DLD1 (cell line): ENCODE results near the gene AJUBA.
"Not testable (repeated sequence)": the region's sequence is repeated elsewhere in the genome, so short reads cannot be mapped to it uniquely, and the experiment has no call there.

Source experiments
- in situ Hi-C: cut with HindIII; loops from 2 replicates; pipeline ENCODE4 v1.10.0; 2017; ENCODE audit warnings: low sequenced_read_pairs

AJUBA gene

DNA sequence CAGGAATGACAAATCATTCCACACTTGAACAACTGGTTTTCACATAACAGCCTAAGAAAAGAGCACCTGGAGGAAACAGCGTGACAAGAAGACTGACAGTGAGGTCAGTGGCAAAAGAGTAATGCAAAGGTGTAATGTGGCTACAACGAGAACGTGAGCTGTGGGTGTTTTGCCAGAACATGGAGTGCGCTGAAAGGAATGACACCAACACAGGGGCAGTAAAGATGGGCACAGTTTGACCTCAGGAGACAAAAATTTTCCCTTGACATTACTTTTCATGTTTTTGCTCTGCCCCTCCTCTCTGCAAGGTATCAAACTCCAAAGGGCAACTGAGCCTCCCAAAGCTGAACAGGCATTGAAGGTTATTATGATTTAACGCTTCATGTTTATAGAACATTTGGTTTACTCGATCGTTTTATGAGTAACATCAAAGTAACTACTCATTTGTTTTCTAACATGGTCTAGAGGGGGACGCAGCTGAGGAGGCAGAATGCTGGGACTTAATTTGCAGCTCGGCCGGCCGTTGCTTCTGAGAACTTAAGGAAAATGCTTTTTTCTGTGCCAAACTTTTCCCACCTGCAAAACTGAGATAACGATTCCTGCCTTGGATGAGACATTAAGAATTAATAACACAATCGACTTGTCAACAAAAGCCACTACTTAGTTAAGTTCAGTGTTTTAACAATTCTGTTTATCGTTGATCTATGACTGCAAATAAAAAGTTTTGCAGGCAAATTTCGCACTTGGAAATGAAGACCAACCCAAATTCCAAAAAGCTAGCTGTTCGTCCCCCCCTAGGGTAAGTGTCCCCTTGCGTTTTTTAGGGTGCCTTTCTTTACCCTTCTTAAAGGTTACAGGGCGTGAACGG, 26.4 kb downstream of the AJUBA start:
- in situ Hi-C loops = no loop called here

DNA sequence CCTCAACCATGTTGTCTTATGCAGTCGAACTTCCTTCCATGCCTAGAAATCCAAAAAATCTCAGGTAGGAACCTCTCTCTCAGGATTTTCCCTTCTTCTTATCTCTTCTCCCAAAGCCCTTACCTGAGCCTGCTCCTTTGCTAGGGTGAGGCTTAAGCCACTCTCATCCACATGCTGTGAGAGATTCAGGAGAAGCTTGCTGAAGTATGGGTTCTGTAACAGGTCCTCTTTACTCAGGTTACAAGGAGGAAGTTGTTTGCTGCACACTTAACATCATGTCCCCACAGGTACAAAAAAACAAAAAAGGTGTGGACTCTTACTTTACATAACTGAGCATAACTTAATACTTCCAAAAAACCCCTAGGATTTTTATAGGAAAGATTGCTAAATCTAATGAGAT, 29.9 kb downstream of the AJUBA start:
- in situ Hi-C loops = no loop called here

DNA sequence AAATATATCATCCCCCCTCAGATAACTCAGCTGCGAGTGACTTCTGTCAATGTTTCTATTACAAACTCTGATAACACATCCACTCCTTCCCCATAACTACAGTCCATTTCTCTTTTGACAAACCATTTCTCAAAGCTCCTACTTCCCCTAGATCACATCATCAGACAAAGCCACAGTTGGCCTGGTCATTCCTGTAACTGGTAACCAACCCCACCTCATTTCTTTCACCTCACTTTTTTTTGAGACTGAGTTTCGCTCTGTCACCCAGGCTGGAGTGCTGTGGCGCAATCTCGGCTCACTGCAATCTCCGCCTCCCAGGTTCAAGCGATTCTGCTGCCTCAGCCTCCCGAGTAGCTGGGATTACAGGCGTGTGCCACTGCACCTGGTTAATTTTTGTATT, 30.6 kb downstream of the AJUBA start:
- in situ Hi-C loops = not testable (repeated sequence)

DNA sequence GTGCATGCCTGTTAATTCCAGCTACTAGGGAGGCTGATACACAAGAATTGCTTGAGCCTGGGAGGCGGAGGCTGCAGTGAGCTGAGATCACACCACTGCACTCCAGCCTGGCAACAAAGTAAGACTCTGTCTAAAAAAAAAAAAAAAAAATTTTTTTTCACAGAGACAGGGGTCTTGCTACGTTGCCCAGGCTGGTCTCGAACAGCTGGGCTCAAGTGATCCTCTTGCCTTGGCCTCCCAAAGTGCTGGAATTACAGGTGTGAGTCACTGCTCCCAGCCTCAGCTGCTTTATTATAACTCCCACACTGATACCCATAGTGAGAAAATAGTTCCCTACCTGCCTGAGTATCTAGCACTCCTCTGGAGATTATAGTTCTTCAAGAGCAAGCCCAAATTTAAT, 36.7 kb downstream of the AJUBA start:
- in situ Hi-C loops = no loop called here

DNA sequence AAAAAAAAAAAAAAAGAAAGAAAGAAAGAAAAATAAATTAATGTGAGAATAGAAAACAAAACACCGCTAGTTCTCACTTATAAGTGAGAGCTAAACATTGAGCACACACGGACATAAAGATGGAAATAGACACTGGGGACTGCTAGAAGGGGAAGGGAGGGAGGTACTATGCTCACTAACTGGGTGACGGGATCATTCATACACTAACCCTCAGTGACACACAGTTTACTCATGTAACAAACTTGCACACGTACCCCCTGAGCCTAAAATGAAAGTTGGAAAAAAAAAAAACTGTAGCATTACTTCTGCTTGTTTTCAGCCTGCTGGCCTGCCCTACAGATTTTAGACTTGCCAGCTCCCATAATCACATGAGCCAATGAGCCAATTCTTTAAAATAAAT, 42.7 kb downstream of the AJUBA start:
- in situ Hi-C loops = no loop called here

DNA sequence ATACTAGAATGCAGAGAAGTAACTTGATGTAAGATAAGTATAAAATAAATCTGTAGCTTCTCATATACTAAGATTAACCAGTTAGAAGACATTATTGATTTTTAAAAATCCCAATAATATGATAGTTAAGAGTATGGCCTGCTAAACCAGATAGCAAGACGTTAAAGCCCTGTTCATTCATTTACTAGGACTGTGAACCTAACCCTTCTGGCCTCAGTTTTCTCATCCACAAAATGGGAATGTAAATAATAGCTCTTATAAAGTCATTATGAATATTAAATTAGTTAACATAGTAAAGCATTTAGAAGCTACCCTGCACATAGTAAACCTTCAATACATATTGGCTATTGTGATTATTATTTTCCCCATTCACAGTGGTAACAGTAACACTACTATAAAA, 47.2 kb downstream of the AJUBA start:
- in situ Hi-C loops = no loop called here

DNA sequence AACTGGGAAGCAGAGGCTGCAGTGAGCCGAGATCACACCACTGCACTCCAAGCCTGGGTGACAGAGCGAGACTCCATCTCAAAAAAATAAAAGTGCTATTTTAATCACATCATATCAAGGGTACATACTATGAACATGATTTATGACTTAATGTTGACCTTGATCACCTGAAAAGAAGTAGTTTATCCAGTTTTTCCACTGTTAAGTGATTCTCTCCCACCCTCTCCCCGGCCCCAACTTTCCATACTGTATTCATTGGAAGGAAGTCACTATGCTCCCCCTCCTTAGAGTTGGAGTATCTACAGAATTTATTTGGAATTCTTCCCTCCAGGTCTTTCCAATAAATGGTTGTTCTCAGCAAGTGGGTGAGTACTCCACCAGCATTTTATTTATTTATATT, 50.2 kb downstream of the AJUBA start:
- in situ Hi-C loops = no loop called here

DNA sequence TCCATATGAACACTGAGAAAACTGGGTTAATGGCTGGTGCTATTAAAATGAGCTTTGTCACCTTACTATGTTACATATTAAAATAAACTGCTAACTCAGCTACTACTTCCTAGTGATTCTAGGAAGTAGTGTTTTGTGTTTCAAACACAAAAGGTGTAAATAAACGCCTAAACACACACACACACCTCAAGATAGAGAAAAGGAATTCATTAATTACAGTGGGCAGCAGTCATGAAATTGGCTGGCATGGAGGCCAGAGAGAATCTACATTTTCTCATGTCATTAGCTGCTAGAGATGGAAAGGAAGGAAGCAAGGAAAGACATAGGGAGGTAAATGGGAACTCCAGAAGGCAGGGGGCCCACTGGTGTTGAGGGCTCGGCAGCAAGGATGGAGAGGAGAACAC, 52.4 kb downstream of the AJUBA start:
- in situ Hi-C loops = no loop called here

DNA sequence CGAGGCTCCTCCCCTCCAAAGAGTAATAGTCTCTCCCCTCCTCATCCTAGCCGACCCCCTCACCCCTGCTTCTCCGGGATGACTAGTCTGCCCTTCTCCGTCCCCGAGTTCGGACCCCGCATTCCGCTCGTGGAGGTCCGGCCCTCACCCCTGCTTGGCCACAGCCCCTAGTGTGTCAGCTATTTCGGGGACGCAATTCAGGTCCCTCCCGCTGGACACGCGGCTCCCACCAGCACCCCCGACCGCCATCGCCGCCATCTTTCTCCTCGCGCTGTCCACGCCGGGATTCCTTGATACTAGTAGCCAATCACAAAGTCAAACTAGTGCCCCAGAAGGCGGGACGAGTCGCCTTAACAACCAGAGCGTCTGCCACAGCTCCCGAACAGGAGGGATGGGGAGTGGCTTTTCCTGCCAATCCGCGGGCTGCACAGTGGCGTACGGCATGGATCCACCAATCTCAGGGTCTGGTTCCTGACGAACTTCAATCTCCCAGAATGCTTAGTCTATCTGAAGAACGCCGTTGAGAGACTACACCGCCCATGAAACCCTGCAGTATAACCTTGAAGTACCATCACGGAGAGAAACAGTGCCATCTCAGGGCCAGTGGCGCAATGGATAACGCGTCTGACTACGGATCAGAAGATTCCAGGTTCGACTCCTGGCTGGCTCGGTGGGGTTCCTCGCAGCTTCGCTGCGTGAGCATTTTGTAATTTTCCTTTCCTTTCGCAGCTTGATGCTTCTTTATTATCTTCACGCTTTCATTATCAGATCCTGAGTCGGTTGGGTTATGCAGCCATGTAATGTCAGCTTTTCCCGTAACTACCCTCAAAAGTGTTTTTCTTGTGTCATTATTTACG, 53.0 kb downstream of the AJUBA start, which contains the start of gene PRMT5:
TSS of gene PRMT5 (minus strand) at position 273 of the 857 bp plus-strand sequence. CDS start at position 258, 15 bp downstream.
- in situ Hi-C loops = no loop called here

DNA sequence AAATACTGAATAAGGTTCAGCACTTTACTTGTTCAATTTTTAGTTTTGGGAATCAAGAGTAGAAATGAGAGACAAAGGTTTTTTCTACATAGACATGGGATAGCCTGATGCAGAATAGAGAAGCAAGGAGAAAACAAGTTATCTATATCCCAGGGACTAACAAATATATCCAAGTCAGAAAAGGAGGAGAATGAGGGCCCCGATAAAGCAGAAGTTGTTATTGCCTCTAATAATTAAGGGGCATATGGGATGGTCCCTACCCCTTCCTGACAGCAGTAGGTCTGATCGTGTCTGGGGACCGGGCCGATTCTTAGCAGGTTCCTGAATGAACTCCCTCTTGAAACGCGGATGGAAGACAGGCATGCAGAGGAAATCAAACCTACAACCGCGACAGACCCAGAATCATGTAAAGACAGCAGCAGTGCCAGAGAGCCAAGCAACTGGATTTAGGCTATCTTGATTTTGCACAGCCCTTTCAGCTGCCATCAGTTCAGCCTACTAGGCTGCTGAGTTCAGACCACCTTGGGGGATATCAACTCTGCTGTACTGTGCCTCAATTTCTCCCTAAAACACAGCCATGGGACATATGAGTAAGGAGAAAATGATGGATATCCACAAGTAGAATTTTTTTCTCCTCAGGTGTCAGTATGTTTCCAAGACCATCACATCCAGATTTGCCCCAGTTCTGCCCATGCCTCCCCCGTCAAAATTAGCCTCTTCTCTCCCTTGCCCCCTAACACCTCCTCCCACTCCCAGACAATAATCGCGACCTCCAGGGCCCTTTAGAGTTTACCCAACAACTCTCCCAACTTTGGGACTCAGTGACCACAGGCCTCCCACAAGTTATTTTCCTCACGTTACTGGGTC, 53.9 kb downstream of the AJUBA start:
- in situ Hi-C loops = no loop called here

DNA sequence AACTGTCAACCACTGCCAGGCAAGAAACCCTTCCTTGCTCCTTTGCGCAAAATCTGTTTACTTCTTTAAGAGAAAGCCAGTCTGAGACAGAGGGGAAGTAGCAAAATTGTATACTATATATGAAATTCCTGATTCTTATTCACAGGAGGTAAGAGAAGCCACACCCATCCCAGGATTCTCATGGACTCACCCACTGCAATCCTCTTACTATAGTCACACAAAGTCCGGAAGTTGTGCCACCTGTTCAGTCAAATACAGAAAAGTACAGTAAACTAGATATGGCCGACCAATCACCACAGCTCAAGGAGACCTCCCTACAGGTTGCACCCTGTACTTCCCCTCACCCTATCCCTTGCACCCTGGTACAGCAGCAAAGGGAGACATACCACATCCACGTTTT, 56.0 kb downstream of the AJUBA start:
- in situ Hi-C loops = no loop called here

DNA sequence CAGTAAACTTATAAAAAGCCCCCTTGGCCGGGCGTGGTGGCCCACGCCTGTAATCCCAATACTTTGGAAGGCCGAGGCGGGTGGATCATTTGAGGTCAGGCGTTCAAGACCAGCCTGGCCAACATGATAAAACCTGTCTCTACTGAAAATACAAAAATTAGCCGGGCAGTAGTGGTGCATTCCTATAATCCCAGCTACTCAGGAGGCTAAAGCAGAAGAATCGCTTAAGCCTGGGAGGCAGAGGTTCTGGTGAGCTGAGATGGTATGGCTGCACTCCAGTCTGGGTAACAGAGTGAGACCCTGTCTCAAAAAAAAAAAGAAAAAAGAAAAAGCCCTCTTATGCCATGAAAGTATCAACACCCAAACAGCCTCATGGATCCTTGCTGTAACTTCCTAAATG, 56.8 kb downstream of the AJUBA start:
- in situ Hi-C loops = no loop called here

DNA sequence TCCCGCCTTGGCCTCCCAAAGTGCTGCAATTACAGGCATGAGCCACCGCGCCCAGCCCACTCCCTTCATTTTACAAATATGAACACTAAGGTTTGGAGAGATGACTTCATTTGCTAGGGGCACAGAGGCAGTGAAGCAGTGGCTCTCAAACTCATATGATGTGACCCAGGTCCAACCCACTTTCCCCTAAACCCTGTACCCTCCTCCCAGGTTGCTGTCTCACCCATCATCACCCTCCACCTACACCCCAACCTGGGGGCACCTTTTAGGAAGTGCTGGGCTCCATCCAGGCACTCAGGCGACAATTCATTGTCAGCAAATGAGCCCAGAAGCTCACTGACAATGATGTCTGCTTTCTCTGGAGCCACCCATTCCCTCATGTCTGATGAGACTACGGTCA, 58.6 kb downstream of the AJUBA start:
- in situ Hi-C loops = no loop called here

DNA sequence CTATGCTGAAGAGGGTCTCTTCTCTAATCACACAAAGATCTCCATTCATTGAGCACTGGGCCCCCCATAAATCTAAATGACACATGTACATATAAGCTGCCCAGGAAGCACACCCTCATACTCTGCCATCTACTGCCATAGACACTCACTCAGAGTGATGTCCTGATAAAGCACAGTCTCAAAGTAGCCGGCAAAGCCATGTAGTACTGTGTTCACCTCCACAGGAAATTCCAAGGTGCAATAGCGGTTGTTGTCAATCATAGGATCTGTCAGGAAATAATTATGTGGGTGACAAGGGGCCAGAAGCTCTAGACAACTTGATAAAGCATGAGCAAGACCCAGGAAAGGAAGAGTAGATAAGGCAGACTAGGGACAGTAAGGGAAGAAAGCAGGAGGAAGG, 60.1 kb downstream of the AJUBA start:
- in situ Hi-C loops = no loop called here
